ENCODE measurements around the gene DUSP10.

DUSP10 gene

GRCh38 chr1:221696027-221696426 is 45.9 kb downstream of the DUSP10 start:
- Mint-ChIP-seq H3K4me3 (no peak overlapping the region), H3K27ac (no peak overlapping the region), H3K27me3 (no peaks in the 10 kb centered on the region), H3K9me3 (no peaks in the 10 kb centered on the region), H3K36me3 (peaks cover 7% of the 10 kb centered on the region), H3K4me1 (no peaks in the 10 kb centered on the region)
- ATAC-seq (ENCODE audit: low read depth) = no peak
- no peak for DNase-seq (ENCODE audit: low spot score in 2 of 2)

DNA sequence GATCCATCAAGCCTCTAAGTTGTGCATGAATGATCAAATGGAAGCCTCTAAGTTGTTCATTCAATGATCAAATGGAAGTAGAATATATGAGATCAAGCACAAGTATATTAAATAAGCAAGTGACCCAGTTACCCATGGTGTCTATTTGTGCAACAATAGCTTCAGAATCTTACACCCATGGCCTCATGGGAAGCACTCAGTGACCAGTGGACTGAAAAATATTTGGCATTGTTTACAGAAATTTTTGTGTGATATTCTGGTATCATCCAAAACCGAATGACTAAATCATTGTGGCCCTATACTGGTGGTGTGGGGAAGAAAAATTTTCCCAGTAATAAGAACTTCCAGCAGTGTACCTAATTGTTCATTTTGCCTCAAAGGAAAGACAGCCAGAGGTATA is 46.6 kb downstream of the DUSP10 start:
- DNase-seq (ENCODE audit: low spot score in 2 of 2) (no peak), ATAC-seq (ENCODE audit: low read depth) (no peak)
- Mint-ChIP-seq H3K9me3 (no peaks in the 10 kb centered on the region), H3K4me1 (no peaks in the 10 kb centered on the region), H3K36me3 (peaks cover 7% of the 10 kb centered on the region), H3K4me3 (no peak overlapping the region), H3K27ac (no peak overlapping the region), H3K27me3 (no peaks in the 10 kb centered on the region)

- DNase-seq (ENCODE audit: low spot score in 2 of 2) (no peak), ATAC-seq (ENCODE audit: low read depth) (no peak)
- Mint-ChIP-seq H3K4me3 (no peak overlapping the region), H3K36me3 (peaks cover 4% of the 10 kb centered on the region), H3K27me3 (no peaks in the 10 kb centered on the region), H3K9me3 (no peaks in the 10 kb centered on the region), H3K4me1 (no peaks in the 10 kb centered on the region), H3K27ac (no peak overlapping the region)
Observed at GRCh38 chr1:221694109-221694508, 47.8 kb downstream of the DUSP10 start.

DNA sequence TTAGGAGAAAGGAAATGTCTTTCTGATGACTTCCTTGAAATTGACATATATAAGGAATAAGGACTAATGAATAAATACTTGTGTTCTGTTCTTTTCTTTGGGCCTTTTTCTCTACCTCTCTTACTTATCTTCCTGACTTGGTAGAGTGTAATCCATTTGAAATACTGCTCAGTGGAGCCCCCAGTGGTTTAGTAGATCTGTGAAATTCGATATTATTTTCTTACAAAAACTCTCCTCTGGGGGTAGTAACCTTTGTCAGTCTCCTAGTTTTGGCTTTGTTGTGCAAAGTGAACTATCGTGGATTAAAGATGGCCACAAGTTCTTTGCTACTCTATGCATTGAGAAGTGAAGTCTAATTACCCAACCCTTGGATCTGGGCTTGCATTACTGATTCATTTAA is 48.8 kb downstream of the DUSP10 start:
- ATAC-seq (ENCODE audit: low read depth) (no peak), DNase-seq (ENCODE audit: low spot score in 2 of 2) (no peak)
- H3K27ac Mint-ChIP-seq = no peak overlapping the region
- no peaks in the 10 kb centered on the region for H3K4me1 Mint-ChIP-seq
- no peaks in the 10 kb centered on the region for H3K27me3 Mint-ChIP-seq
- no peaks in the 10 kb centered on the region for H3K36me3 Mint-ChIP-seq
- H3K9me3 Mint-ChIP-seq = no peaks in the 10 kb centered on the region
- H3K4me3 Mint-ChIP-seq = no peak overlapping the region

DNA sequence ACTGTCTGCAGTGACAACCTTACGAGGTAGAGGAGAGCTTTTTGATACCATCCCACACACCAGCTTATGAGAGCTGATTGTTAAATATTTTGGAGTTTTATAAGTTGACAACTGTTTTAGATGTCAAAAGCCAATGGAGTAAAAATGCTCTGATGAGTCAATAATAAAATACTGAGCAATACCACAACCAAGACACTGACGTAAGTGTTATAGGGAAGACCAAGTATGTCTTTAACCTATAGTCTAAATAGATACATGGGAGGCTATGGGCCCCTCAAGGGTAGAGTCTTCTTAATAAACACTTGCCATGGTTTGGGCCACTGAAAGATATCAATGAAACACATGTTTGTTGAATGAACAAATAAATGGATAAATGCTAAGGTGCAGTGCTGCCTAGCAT is 49.2 kb downstream of the DUSP10 start:
- H3K36me3 Mint-ChIP-seq = no peaks in the 10 kb centered on the region
- no peak overlapping the region for H3K4me3 Mint-ChIP-seq
- no peaks in the 10 kb centered on the region for H3K4me1 Mint-ChIP-seq
- H3K27me3 Mint-ChIP-seq = no peaks in the 10 kb centered on the region
- no peaks in the 10 kb centered on the region for H3K9me3 Mint-ChIP-seq
- no peak for DNase-seq (ENCODE audit: low spot score in 2 of 2)
- no peak for ATAC-seq (ENCODE audit: low read depth)
- no peak overlapping the region for H3K27ac Mint-ChIP-seq

DNA sequence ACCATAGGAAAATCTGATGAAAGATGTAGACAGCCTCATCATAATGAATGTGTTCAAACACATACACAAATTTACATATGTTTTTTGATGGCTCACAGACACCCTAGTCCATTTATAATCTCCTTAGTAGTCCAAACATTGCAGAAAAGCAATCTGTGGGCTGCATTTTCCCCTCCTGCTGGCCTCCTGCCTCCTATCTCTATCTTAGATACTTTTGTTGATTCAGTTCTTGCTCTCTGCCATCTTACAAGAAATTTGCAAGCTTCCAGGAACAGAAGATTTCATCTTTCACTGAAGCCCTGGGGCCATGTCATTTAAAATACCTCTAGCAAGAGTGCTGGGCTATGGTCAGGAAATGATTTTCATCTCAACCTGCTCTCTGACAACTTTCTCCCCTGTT is 50.6 kb downstream of the DUSP10 start:
- no peak for ATAC-seq (ENCODE audit: low read depth)
- Mint-ChIP-seq H3K4me1 (no peaks in the 10 kb centered on the region), H3K36me3 (no peaks in the 10 kb centered on the region)

DNA sequence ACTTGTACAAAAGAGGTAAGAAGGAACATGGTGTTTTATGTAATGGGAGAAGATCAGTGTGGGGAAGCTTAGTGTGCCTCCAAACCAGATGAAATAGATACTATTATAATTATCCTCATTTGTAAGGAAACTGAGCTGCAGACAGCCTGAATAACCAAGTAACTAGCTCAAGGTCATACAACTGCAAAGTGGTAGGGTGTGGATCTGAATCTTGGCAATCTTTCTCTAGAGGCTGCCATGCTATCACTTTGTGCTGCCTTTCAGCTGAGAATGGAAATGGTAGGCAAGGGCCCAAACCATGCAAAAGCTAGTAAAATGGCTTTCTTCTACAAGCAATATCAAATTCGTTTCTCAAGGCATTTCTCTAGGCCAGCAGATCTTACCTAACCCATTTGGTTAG is 51.0 kb downstream of the DUSP10 start:
- ATAC-seq (ENCODE audit: low read depth) (no peak), DNase-seq (ENCODE audit: low spot score in 2 of 2) (no peak)
- Mint-ChIP-seq H3K4me3 (no peak overlapping the region), H3K4me1 (no peaks in the 10 kb centered on the region), H3K27me3 (no peaks in the 10 kb centered on the region), H3K36me3 (no peaks in the 10 kb centered on the region), H3K27ac (no peak overlapping the region), H3K9me3 (no peaks in the 10 kb centered on the region)

More for the DNA sequence above, 50.6 kb downstream of the DUSP10 start:
- Mint-ChIP-seq H3K27ac (no peak overlapping the region), H3K4me3 (no peak overlapping the region), H3K9me3 (no peaks in the 10 kb centered on the region), H3K27me3 (no peaks in the 10 kb centered on the region)
- no peak for DNase-seq (ENCODE audit: low spot score in 2 of 2)

DNA sequence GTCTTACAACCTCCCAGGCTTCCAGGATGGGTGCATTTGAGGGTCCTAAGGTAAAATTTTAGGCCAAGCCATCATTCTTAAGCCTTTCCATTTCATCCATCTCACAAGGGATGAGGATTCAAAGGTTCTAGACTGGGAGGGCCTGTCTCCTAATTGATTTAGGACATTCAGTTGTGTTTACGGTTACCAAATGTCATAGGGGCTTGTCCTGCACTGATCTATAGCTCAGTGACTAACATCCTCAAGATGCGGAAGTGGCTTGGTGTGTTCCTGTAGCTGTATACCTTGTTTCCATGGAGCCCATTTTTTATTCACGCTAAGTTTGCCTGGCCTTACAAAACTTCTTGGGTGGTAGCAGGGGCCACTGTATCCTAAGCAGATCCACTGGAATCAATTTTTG is 52.8 kb downstream of the DUSP10 start:
- Mint-ChIP-seq H3K27ac (no peak overlapping the region), H3K4me3 (no peak overlapping the region), H3K27me3 (no peaks in the 10 kb centered on the region), H3K36me3 (no peaks in the 10 kb centered on the region), H3K4me1 (no peaks in the 10 kb centered on the region), H3K9me3 (no peaks in the 10 kb centered on the region)
- no peak for ATAC-seq (ENCODE audit: low read depth)
- DNase-seq (ENCODE audit: low spot score in 2 of 2) = no peak

- Mint-ChIP-seq H3K27me3 (no peaks in the 10 kb centered on the region), H3K36me3 (no peaks in the 10 kb centered on the region), H3K4me1 (no peaks in the 10 kb centered on the region), H3K9me3 (no peaks in the 10 kb centered on the region), H3K4me3 (no peak overlapping the region), H3K27ac (no peak overlapping the region)
- DNase-seq (ENCODE audit: low spot score in 2 of 2) (no peak), ATAC-seq (ENCODE audit: low read depth) (no peak)
Observed at GRCh38 chr1:221688488-221688843, 53.4 kb downstream of the DUSP10 start.

DNA sequence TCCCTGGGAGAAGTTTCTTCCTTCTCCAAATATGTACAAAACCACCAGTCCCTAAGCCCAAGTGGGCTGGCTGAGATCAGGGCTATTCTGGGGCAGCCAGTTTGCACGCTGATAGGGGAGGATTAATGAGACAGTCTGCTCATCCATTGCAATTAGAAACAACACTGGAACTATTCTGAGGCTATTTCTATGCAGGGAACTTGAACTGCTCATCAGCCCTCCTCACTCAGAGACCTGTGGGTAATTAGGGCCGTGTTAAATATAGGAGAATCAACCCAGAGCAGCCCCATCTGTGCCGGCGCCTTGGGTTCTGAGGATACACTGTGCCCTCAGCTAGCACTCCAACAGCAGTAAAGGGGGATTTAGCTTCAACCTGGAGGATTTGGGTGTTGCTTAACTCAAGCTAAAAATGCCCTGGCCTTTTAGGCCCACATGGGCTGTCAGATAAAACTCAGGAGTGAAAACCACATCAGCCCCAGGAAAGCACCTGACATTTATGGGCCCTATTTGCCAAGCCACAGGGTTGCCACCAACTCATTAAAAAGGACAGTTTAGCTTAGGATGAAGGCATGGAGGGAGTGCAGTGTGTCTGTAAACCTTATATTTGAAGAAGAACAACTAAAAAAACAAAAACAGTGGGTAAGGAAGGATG is 53.9 kb downstream of the DUSP10 start:
- no peak for DNase-seq (ENCODE audit: low spot score in 2 of 2)
- H3K36me3 Mint-ChIP-seq = no peaks in the 10 kb centered on the region
- no peak overlapping the region for H3K4me3 Mint-ChIP-seq
- no peaks in the 10 kb centered on the region for H3K9me3 Mint-ChIP-seq
- no peaks in the 10 kb centered on the region for H3K27me3 Mint-ChIP-seq
- no peak for ATAC-seq (ENCODE audit: low read depth)
- no peak overlapping the region for H3K27ac Mint-ChIP-seq
- no peaks in the 10 kb centered on the region for H3K4me1 Mint-ChIP-seq

DNA sequence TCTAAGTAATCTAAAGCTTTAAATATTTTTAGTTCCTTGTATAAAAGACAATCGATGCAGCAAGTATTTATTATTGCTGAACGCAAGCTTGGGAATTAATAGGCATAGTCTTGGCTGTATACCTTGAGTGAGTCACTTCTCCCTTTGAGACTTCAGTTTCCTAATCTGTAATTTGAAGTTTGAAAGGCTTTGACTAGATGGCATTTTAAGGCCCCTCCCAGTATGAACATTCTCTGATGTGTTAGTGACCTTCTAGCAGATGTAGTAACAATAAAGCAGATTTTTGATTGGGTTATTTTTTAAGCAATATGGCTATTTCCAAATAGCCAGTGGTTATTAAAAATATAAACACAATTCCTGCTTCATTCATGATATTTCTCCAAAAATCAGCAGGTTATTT is 58.2 kb downstream of the DUSP10 start:
- Mint-ChIP-seq H3K27ac (no peak overlapping the region), H3K27me3 (no peaks in the 10 kb centered on the region), H3K36me3 (peaks cover 4% of the 10 kb centered on the region), H3K4me3 (no peak overlapping the region), H3K4me1 (no peaks in the 10 kb centered on the region), H3K9me3 (peaks cover 9% of the 10 kb centered on the region)
- no peak for DNase-seq (ENCODE audit: low spot score in 2 of 2)
- no peak for ATAC-seq (ENCODE audit: low read depth)

- peaks cover 4% of the 10 kb centered on the region for H3K36me3 Mint-ChIP-seq
- H3K4me1 Mint-ChIP-seq = no peaks in the 10 kb centered on the region
- H3K27ac Mint-ChIP-seq = no peak overlapping the region
- H3K9me3 Mint-ChIP-seq = peaks cover 9% of the 10 kb centered on the region
- H3K27me3 Mint-ChIP-seq = no peaks in the 10 kb centered on the region
- no peak for ATAC-seq (ENCODE audit: low read depth)
- no peak overlapping the region for H3K4me3 Mint-ChIP-seq
- DNase-seq (ENCODE audit: low spot score in 2 of 2) = no peak
Observed at GRCh38 chr1:221680085-221680484, 61.8 kb downstream of the DUSP10 start.

- Mint-ChIP-seq H3K4me1 (no peaks in the 10 kb centered on the region), H3K36me3 (peaks cover 4% of the 10 kb centered on the region), H3K4me3 (no peak overlapping the region), H3K9me3 (peaks cover 9% of the 10 kb centered on the region), H3K27me3 (no peaks in the 10 kb centered on the region), H3K27ac (no peak overlapping the region)
- DNase-seq (ENCODE audit: low spot score in 2 of 2) = no peak
- no peak for ATAC-seq (ENCODE audit: low read depth)
Observed at GRCh38 chr1:221678014-221678413, 63.9 kb downstream of the DUSP10 start.

DNA sequence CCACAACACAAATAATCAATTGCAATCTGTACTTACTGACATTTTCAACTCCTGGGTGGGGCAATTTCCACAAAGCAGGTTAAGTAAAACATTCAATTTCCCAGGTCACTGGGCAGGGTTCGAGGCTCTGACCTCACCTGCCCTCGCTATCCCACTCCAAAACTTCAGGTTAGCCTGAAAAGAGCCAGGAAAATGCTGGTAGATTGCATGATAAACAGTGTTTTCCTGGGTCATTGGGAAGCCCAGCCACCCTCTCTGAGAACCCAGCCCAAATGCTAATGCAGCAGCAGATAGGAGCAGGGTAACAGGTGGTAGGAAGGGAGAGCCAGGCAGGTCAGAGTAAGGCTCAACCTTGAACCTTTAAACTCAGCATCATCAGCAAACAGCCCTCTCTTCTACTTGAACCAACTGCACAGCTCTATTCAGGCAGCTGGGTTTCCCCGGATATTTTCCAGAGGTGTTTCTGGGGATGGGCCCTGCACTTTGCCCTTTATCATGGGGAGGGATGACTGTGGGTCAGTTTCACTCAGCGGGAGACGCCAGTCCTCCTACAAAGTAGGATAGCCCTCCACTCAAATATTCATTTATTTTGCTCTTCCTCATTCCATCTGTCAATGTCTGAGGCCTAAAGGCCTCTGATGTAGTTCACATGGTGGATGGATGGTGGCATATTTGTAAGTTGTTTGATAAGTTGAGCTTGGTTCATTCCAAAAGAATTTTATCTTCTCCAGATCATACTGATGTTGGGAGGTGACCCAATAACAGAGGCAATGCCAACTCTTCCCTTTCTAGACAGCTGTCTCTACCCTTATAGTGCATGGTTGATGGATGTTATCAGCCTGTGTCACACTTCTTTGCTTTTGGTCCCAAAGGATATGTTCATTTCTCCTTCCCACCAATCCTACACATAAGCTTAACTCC is 65.7 kb downstream of the DUSP10 start:
- no peaks in the 10 kb centered on the region for H3K27me3 Mint-ChIP-seq
- H3K27ac Mint-ChIP-seq = no peak overlapping the region
- peaks cover 7% of the 10 kb centered on the region for H3K9me3 Mint-ChIP-seq
- H3K36me3 Mint-ChIP-seq = peaks cover 4% of the 10 kb centered on the region
- ATAC-seq (ENCODE audit: low read depth) = no peak
- DNase-seq (ENCODE audit: low spot score in 2 of 2) = no peak
- no peaks in the 10 kb centered on the region for H3K4me1 Mint-ChIP-seq
- H3K4me3 Mint-ChIP-seq = no peak overlapping the region

DNA sequence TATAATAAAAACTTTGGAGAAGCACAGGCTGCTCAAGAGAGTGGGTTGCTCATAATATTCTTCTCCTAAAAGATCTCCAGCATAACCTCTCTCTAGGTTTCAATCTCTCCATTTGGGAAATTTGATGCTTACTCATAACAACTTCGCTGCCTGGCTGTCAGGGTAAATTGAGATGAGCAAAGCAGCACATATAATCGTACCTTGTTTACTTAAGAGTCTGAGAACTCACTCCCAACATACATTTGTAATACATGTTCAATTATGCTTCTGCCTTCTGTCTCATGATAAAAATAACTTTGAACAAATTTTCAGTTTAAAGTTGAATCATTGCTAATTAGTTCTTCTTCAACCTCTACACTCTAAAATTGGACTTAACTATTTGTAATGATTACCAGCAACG is 68.9 kb downstream of the DUSP10 start:
- Mint-ChIP-seq H3K27me3 (no peaks in the 10 kb centered on the region), H3K27ac (no peak overlapping the region), H3K4me3 (no peak overlapping the region), H3K4me1 (no peaks in the 10 kb centered on the region), H3K36me3 (no peaks in the 10 kb centered on the region), H3K9me3 (no peaks in the 10 kb centered on the region)
- DNase-seq (ENCODE audit: low spot score in 2 of 2) = no peak
- ATAC-seq (ENCODE audit: low read depth) = no peak

Data from memory B cell (primary cell).